ENCODE data around the gene USF2.

DNA sequence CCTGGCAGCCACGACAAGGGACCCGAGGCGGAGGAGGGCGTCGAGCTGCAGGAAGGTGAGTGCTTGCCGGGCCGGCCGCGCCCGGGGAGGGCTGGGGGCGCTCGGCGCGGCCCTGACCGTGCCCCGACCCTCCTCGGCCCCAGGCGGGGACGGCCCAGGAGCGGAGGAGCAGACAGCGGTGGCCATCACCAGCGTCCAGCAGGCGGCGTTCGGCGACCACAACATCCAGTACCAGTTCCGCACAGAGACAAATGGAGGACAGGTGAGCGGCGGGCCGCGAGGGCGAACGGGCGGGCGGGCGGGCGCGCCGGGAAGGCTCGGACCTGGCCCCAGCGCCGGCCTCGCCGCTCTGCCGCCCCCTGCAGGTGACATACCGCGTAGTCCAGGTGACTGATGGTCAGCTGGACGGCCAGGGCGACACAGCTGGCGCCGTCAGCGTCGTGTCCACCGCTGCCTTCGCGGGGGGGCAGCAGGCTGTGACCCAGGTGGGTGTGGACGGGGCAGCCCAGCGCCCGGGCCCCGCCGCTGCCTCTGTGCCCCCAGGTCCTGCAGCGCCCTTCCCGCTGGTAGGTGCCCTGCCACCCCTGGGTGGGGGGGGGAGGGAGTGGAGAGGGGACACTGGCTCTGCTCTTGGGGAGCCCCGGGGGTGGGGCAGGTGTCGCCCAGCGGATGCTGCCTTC, 816 bp downstream of the USF2 start:
- TF ChIP-seq CTCF (IDR thresholded peaks at IDR 0.05) (peak; percentile 60 to 91 (median 79)), POLR2A (IDR thresholded peaks at IDR 0.05) (no peak), POLR2AphosphoS5 (IDR thresholded peaks at IDR 0.05) (no peak)
